Mesothelial cell of epicardium (in vitro differentiated cells): Measurements from ENCODE around the gene CFHR5. TPM values are rescaled to one million over a fixed set of nuclear protein-coding genes. Genes with fewer than 3 reads are reported as not detected.

ENCODE experiments used
- total RNA-seq: library from RNA; stranded (reverse); gene quantifications from 3 replicates; pipeline ENCODE4 v1.2.1, GENCODE V29; 2021

Gene CFHR5
- total RNA-seq, 1 donor from 2014 or later, result not detected

Other genes starting within 250 kb of the CFHR5 start
- 0.38 to 0.93 TPM (median 0.42 TPM) in 3 replicates for gene CFHR3, start 202.7 kb upstream of the CFHR5 start, total RNA-seq
- gene CFHR1, start 157.8 kb upstream of the CFHR5 start, total RNA-seq, result 0.45 TPM in 1 of 3 replicates, not detected in the others
- not detected in 3 replicates for gene CFHR4, start 89.5 kb upstream of the CFHR5 start, total RNA-seq
- gene CFHR2, start 33.8 kb upstream of the CFHR5 start, total RNA-seq, result not detected in 3 replicates
- not detected in 3 replicates for gene F13B, start 89.7 kb downstream of the CFHR5 start, total RNA-seq
- 17.6 to 18.1 TPM (median 17.7 TPM) in 3 replicates for gene ASPM, start 169.1 kb downstream of the CFHR5 start, total RNA-seq
- 15.3 to 16.3 TPM (median 16.1 TPM) in 3 replicates for gene ZBTB41, start 223.7 kb downstream of the CFHR5 start, total RNA-seq